Measurements from ENCODE around the gene FUT4.

The FUT4 gene

DNA sequence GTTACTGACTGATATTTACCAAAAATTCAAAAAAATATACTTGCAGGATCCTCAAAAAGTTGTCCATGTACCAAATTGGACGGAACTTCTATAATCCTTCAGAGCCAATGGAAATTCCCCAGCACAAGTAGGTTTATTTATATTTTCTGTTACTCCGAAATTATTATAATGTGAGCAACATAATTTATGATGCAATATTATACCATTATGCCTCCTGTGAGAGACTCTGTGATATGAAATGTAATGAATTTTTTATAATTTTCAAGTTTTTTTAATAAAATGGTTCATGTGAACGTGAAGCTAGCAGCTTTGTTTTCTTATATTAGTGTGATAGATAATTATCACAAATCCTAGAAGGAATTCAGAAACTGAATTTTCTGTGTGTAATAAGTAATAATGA, 41.7 kb downstream of the FUT4 start:
- H3K18ac ChIP-seq (ENCODE audit: low read length): no peak overlapping the region
- H3K27me3 ChIP-seq (ENCODE audit: control insufficient read depth in 3 of 3, insufficient read depth in 3 of 3, low read depth in 1 of 3, low read length in 3 of 3): peaks cover 0 to 19% (median 0%) of the 10 kb centered on the region in 3 experiments
- no peak overlapping the region for H3K4me2 ChIP-seq (ENCODE audit: insufficient read depth, low read length, poor library complexity, severe bottlenecking)
- H3K4me3 ChIP-seq (ENCODE audit: low read length in 2 of 2): no peak overlapping the region
- H2BK120ac ChIP-seq (ENCODE audit: low read depth, low read length): no peak overlapping the region
- H4K8ac ChIP-seq (ENCODE audit: low read depth, low read length): no peak overlapping the region
- H3K14ac ChIP-seq (ENCODE audit: low read length): no peak overlapping the region
- no peak overlapping the region for H4K91ac ChIP-seq (ENCODE audit: low read depth, low read length, poor library complexity)
- no peak overlapping the region for H2BK5ac ChIP-seq (ENCODE audit: low read length)
- DNase-seq (ENCODE audit: low spot score): no peak
- no peak overlapping the region for H2AFZ ChIP-seq (ENCODE audit: low read length)
- WGBS, 2 donors (ENCODE audit: extremely low coverage in 2 of 2, insufficient read length in 2 of 2, insufficient replicate concordance in 1 of 2): no CpG with 5 or more reads among the region's 3 CpGs
- H3K4ac ChIP-seq (ENCODE audit: low read length): no peak overlapping the region
- no peak overlapping the region for H2AK5ac ChIP-seq (ENCODE audit: low read depth, low read length)
- no peak overlapping the region for H3K23ac ChIP-seq (ENCODE audit: low read depth, low read length, poor library complexity)
- H2BK12ac ChIP-seq (ENCODE audit: low read length): no peak overlapping the region
- no peaks in the 10 kb centered on the region for H3K79me1 ChIP-seq (ENCODE audit: low read depth, low read length)
- peaks cover 0 to 4% of the 10 kb centered on the region in 2 donors for H3K4me1 ChIP-seq (ENCODE audit: control insufficient read depth in 2 of 2, insufficient read depth in 1 of 2, low read depth in 1 of 2, low read length in 2 of 2)
- H3K9me3 ChIP-seq (replicated peaks in 1 of 2; ENCODE audit: control insufficient read depth in 2 of 2, insufficient read depth in 1 of 2, low read depth in 1 of 2, low read length in 2 of 2): no peaks in the 10 kb centered on the region
- no peak overlapping the region for H3K9ac ChIP-seq (ENCODE audit: low read depth, low read length, poor library complexity)
- no peaks in the 10 kb centered on the region for H3K36me3 ChIP-seq (replicated peaks in 1 of 2; ENCODE audit: control insufficient read depth in 2 of 2, insufficient read depth in 2 of 2, low read length in 2 of 2)
- no peak overlapping the region for H3K27ac ChIP-seq (replicated peaks; ENCODE audit: low read length)
- no peak overlapping the region for H2BK15ac ChIP-seq (ENCODE audit: low read length)

DNA sequence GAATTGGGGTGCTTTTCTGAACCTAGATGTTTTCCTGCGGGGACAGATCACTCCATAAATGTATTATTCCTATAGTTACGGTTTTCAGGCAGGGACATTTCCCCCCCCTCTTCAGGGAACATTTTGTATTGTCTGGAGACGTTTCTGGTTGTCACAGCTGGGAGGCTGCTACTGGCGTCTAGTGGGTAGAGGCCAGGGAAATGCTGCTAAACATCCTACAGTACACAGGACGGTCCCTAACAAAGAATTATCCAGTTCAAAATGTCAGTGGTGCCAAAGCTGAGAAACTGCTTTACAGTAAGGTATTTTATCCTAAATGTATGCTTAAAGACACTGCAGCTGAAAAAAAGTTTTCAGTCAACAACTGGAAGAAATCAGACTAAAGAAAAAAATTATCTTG, 42.8 kb downstream of the FUT4 start:
- H3K79me1 ChIP-seq (ENCODE audit: low read depth, low read length): no peaks in the 10 kb centered on the region
- H2AFZ ChIP-seq (ENCODE audit: low read length): no peak overlapping the region
- no peak overlapping the region for H4K8ac ChIP-seq (ENCODE audit: low read depth, low read length)
- WGBS, 2 donors (ENCODE audit: extremely low coverage in 2 of 2, insufficient read length in 2 of 2, insufficient replicate concordance in 1 of 2): no CpG with 5 or more reads among the region's 5 CpGs
- no peak overlapping the region for H3K14ac ChIP-seq (ENCODE audit: low read length)
- no peak overlapping the region for H2BK12ac ChIP-seq (ENCODE audit: low read length)
- H3K4me2 ChIP-seq (ENCODE audit: insufficient read depth, low read length, poor library complexity, severe bottlenecking): no peak overlapping the region
- H3K4me1 ChIP-seq (ENCODE audit: control insufficient read depth in 2 of 2, insufficient read depth in 1 of 2, low read depth in 1 of 2, low read length in 2 of 2): peaks cover 0 to 4% of the 10 kb centered on the region in 2 donors
- no peak overlapping the region for H3K23ac ChIP-seq (ENCODE audit: low read depth, low read length, poor library complexity)
- H3K4ac ChIP-seq (ENCODE audit: low read length): no peak overlapping the region
- no peak overlapping the region for H2BK120ac ChIP-seq (ENCODE audit: low read depth, low read length)
- H2BK5ac ChIP-seq (ENCODE audit: low read length): no peak overlapping the region
- H3K4me3 ChIP-seq (ENCODE audit: low read length in 2 of 2): no peak overlapping the region
- no peak overlapping the region for H2AK5ac ChIP-seq (ENCODE audit: low read depth, low read length)
- H4K91ac ChIP-seq (ENCODE audit: low read depth, low read length, poor library complexity): no peak overlapping the region
- H3K27ac ChIP-seq (replicated peaks; ENCODE audit: low read length): no peak overlapping the region
- no peak overlapping the region for H3K18ac ChIP-seq (ENCODE audit: low read length)
- no peak for DNase-seq (ENCODE audit: low spot score)
- no peak overlapping the region for H2BK15ac ChIP-seq (ENCODE audit: low read length)
- no peaks in the 10 kb centered on the region for H3K9me3 ChIP-seq (replicated peaks in 1 of 2; ENCODE audit: control insufficient read depth in 2 of 2, insufficient read depth in 1 of 2, low read depth in 1 of 2, low read length in 2 of 2)
- no peaks in the 10 kb centered on the region for H3K36me3 ChIP-seq (replicated peaks in 1 of 2; ENCODE audit: control insufficient read depth in 2 of 2, insufficient read depth in 2 of 2, low read length in 2 of 2)
- H3K9ac ChIP-seq (ENCODE audit: low read depth, low read length, poor library complexity): no peak overlapping the region
- H3K27me3 ChIP-seq (ENCODE audit: control insufficient read depth in 3 of 3, insufficient read depth in 3 of 3, low read depth in 1 of 3, low read length in 3 of 3): peaks cover 0 to 23% (median 3%) of the 10 kb centered on the region in 3 experiments

DNA sequence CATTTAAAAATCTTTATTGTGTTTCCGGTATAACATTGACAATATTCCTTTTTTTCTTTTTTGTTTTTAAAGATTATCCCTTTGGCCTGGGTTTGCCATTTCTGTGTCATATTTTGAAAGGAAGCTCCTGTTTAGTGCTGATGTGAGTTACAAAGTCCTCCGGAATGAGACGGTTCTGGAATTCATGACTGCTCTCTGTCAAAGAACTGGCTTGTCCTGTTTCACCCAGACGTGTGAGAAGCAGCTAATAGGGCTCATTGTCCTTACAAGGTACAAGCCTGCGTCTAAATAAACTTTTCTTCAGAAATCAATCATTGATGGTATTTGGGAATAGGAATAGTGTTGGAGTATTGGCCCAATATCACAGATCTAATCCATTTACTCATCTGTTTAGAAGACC, 43.3 kb downstream of the FUT4 start:
- no peaks in the 10 kb centered on the region for H3K36me3 ChIP-seq (replicated peaks in 1 of 2; ENCODE audit: control insufficient read depth in 2 of 2, insufficient read depth in 2 of 2, low read length in 2 of 2)
- no peaks in the 10 kb centered on the region for H3K9me3 ChIP-seq (replicated peaks in 1 of 2; ENCODE audit: control insufficient read depth in 2 of 2, insufficient read depth in 1 of 2, low read depth in 1 of 2, low read length in 2 of 2)
- no peak overlapping the region for H2BK15ac ChIP-seq (ENCODE audit: low read length)
- no peak for DNase-seq (ENCODE audit: low spot score)
- H3K23ac ChIP-seq (ENCODE audit: low read depth, low read length, poor library complexity): no peak overlapping the region
- H3K9ac ChIP-seq (ENCODE audit: low read depth, low read length, poor library complexity): no peak overlapping the region
- H3K14ac ChIP-seq (ENCODE audit: low read length): no peak overlapping the region
- H4K8ac ChIP-seq (ENCODE audit: low read depth, low read length): no peak overlapping the region
- H3K27me3 ChIP-seq (ENCODE audit: control insufficient read depth in 3 of 3, insufficient read depth in 3 of 3, low read depth in 1 of 3, low read length in 3 of 3): peaks cover 0 to 23% (median 3%) of the 10 kb centered on the region in 3 experiments
- H2BK5ac ChIP-seq (ENCODE audit: low read length): no peak overlapping the region
- no peak overlapping the region for H3K4me3 ChIP-seq (ENCODE audit: low read length in 2 of 2)
- no peaks in the 10 kb centered on the region for H3K79me1 ChIP-seq (ENCODE audit: low read depth, low read length)
- no peak overlapping the region for H3K4me2 ChIP-seq (ENCODE audit: insufficient read depth, low read length, poor library complexity, severe bottlenecking)
- no peak overlapping the region for H2BK120ac ChIP-seq (ENCODE audit: low read depth, low read length)
- H3K18ac ChIP-seq (ENCODE audit: low read length): no peak overlapping the region
- H3K4ac ChIP-seq (ENCODE audit: low read length): no peak overlapping the region
- no peak overlapping the region for H4K91ac ChIP-seq (ENCODE audit: low read depth, low read length, poor library complexity)
- peaks cover 0 to 2% of the 10 kb centered on the region in 2 donors for H3K4me1 ChIP-seq (ENCODE audit: control insufficient read depth in 2 of 2, insufficient read depth in 1 of 2, low read depth in 1 of 2, low read length in 2 of 2)
- H2AFZ ChIP-seq (ENCODE audit: low read length): no peak overlapping the region
- H2AK5ac ChIP-seq (ENCODE audit: low read depth, low read length): no peak overlapping the region
- no peak overlapping the region for H3K27ac ChIP-seq (replicated peaks; ENCODE audit: low read length)
- WGBS, 2 donors (ENCODE audit: extremely low coverage in 2 of 2, insufficient read length in 2 of 2, insufficient replicate concordance in 1 of 2): no CpG with 5 or more reads among the region's 5 CpGs
- no peak overlapping the region for H2BK12ac ChIP-seq (ENCODE audit: low read length)

DNA sequence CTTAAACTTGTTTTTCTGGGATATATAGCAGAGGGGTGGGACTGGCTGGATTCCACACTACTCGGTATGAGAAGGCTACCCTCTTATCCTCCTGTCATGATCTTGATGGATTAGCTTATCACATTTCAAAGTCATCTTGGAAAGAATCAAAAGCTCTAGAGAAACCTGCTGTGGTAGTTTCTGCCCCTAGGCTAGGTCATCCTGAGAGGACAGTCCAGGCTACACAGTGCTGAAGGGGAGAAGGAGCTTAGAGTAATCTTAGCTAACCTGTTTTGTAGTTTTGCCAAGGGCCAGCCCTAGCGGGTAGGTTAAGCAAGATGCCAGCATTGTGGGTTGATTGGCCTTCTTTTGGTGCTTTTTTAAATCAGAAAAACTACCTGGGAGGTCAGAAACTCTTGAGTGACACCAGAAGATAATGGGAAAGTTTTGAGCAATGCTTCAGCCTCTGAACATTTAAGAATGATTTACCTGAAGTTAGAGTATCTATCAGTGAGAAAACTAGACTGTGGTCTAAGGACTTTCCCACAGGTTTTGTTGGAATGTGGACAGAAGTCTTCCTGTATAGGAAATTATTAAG, 44.7 kb downstream of the FUT4 start:
- Histone ChIP-seq H3K4me1 (ENCODE audit: control insufficient read depth in 2 of 2, insufficient read depth in 1 of 2, low read depth in 1 of 2, low read length in 2 of 2) (no peaks in the 10 kb centered on the region), H3K36me3 (replicated peaks in 1 of 2; ENCODE audit: control insufficient read depth in 2 of 2, insufficient read depth in 2 of 2, low read length in 2 of 2) (no peaks in the 10 kb centered on the region), H4K91ac (ENCODE audit: low read depth, low read length, poor library complexity) (no peak overlapping the region), H2AK5ac (ENCODE audit: low read depth, low read length) (no peak overlapping the region), H2BK120ac (ENCODE audit: low read depth, low read length) (no peak overlapping the region), H2BK15ac (ENCODE audit: low read length) (no peak overlapping the region), H3K23ac (ENCODE audit: low read depth, low read length, poor library complexity) (no peak overlapping the region), H3K18ac (ENCODE audit: low read length) (no peak overlapping the region), H3K9ac (ENCODE audit: low read depth, low read length, poor library complexity) (no peak overlapping the region), H4K8ac (ENCODE audit: low read depth, low read length) (no peak overlapping the region), H3K4ac (ENCODE audit: low read length) (no peak overlapping the region), H3K79me1 (ENCODE audit: low read depth, low read length) (no peaks in the 10 kb centered on the region), H3K4me3 (ENCODE audit: low read length in 2 of 2) (no peak overlapping the region), H3K14ac (ENCODE audit: low read length) (no peak overlapping the region), H2BK12ac (ENCODE audit: low read length) (no peak overlapping the region), H3K27me3 (ENCODE audit: control insufficient read depth in 3 of 3, insufficient read depth in 3 of 3, low read depth in 1 of 3, low read length in 3 of 3) (peaks cover 0 to 23% (median 3%) of the 10 kb centered on the region in 3 experiments), H2BK5ac (ENCODE audit: low read length) (no peak overlapping the region), H3K9me3 (replicated peaks in 1 of 2; ENCODE audit: control insufficient read depth in 2 of 2, insufficient read depth in 1 of 2, low read depth in 1 of 2, low read length in 2 of 2) (no peaks in the 10 kb centered on the region), H2AFZ (ENCODE audit: low read length) (no peak overlapping the region), H3K27ac (replicated peaks; ENCODE audit: low read length) (no peak overlapping the region), H3K4me2 (ENCODE audit: insufficient read depth, low read length, poor library complexity, severe bottlenecking) (no peak overlapping the region)
- no CpG with 5 or more reads among the region's 2 CpGs for WGBS, 2 donors (ENCODE audit: extremely low coverage in 2 of 2, insufficient read length in 2 of 2, insufficient replicate concordance in 1 of 2)
- no peak for DNase-seq (ENCODE audit: low spot score)
